H1 (cell line): ENCODE data around the gene NETO2. TPM values are rescaled to one million over a fixed set of nuclear protein-coding genes. Genes with fewer than 3 reads are reported as not detected.

Experiments used
- CTCF ChIA-PET: fragments of 300-600 bp; sonication (Branson Sonifier 250); formaldehyde crosslinking; loops from one replicate; lab custom pipeline; 2021; ENCODE audit not compliant: partially characterized antibody; lab: Charles Lee
- POLR2A ChIA-PET: fragments of 300-600 bp; sonication (Branson Sonifier 250); formaldehyde crosslinking; loops from one replicate; lab custom pipeline; 2021; ENCODE audit warnings: inconsistent platforms; ENCODE audit not compliant: partially characterized antibody; lab: Charles Lee
- DNase-seq, 2 experiments: peaks; one replicate each; pipeline versions ENCODE4 v3.0.0 to v3.0.0-alpha.2; 2010 to 2022; ENCODE audit warnings: low spot score in 2 of 2, low read depth in 1 of 2, mixed read lengths in 1 of 2
- FAIRE-seq: peaks from 2 replicates; lab custom pipeline; 2011; peaks lifted over from hg19 to GRCh38; lab: Jason Lieb, UNC
- H2AFZ ChIP-seq: 2 replicates; pipeline ENCODE4 v1.8.1; 2012; ENCODE audit warnings: low read length, inconsistent platforms
- H2AK5ac ChIP-seq: 2 replicates; pipeline ENCODE4 v1.6.1; 2013; ENCODE audit warnings: low read depth, low read length
- H2BK120ac ChIP-seq: replicated peaks from 2 replicates; pipeline ENCODE3; 2013; ENCODE audit warnings: low read depth, low read length, inconsistent platforms
- H2BK12ac ChIP-seq: 2 replicates; pipeline ENCODE4 v1.6.1; 2013; ENCODE audit warnings: low read depth, low read length
- H2BK15ac ChIP-seq: 2 replicates; pipeline ENCODE4 v1.6.1; 2013; ENCODE audit warnings: low read length
- H2BK20ac ChIP-seq: 2 replicates; pipeline ENCODE4 v1.6.1; 2013; ENCODE audit warnings: low read length
- H2BK5ac ChIP-seq: 2 replicates; pipeline ENCODE4 v1.6.1; 2013; ENCODE audit warnings: low read depth, low read length
- H3K14ac ChIP-seq: 2 replicates; pipeline ENCODE4 v1.6.1; 2013; ENCODE audit warnings: inconsistent platforms; ENCODE audit not compliant: insufficient read length
- H3K18ac ChIP-seq: 2 replicates; pipeline ENCODE4 v1.6.1; 2013; ENCODE audit warnings: low read length; ENCODE audit errors: extremely low read depth
- H3K23ac ChIP-seq: 2 replicates; pipeline ENCODE4 v1.6.1; 2013; ENCODE audit warnings: inconsistent platforms; ENCODE audit not compliant: insufficient read length
- H3K23me2 ChIP-seq: 2 replicates; pipeline ENCODE4 v1.6.1; 2013; ENCODE audit warnings: low read depth, low read length
- H3K27ac ChIP-seq: 2 replicates; pipeline ENCODE4 v1.6.1; 2011; ENCODE audit warnings: low read depth, low read length, inconsistent platforms
- H3K27me3 ChIP-seq, 4 experiments: replicated peaks in 1 of 4; 1 replicate in 1 of 4; 2 replicates in 3 of 4; pipeline versions ENCODE4 v1.6.1 to v1.8.1; 2011 to 2013; ENCODE audit warnings: low read length in 3 of 4, mild to moderate bottlenecking in 3 of 4, inconsistent platforms in 2 of 4, mixed read lengths in 2 of 4, moderate library complexity in 1 of 4; ENCODE audit not compliant: control insufficient read depth in 3 of 4, insufficient read depth in 3 of 4; ENCODE audit errors: extremely low read depth in 1 of 4
- H3K36me3 ChIP-seq, 4 experiments: 2 replicates each; pipeline versions ENCODE4 v1.6.1 to v1.8.1; 2011 to 2013; ENCODE audit warnings: mild to moderate bottlenecking in 4 of 4, low read length in 3 of 4, moderate library complexity in 2 of 4, control low read depth in 1 of 4, inconsistent platforms in 1 of 4; ENCODE audit not compliant: insufficient read depth in 4 of 4, control insufficient read depth in 2 of 4
- H3K4ac ChIP-seq: replicated peaks from 2 replicates; pipeline ENCODE3; 2013; ENCODE audit warnings: low read length, low read depth, mixed read lengths, inconsistent platforms; ENCODE audit not compliant: insufficient read length
- H3K4me1 ChIP-seq, 4 experiments: replicated peaks in 1 of 4; 1 replicate in 1 of 4; 2 replicates in 3 of 4; pipeline versions ENCODE4 v1.6.1 to v1.8.1; 2011 to 2013; ENCODE audit warnings: low read length in 3 of 4, inconsistent platforms in 2 of 4, mixed read lengths in 1 of 4; ENCODE audit not compliant: insufficient read depth in 4 of 4, control insufficient read depth in 3 of 4
- H3K4me2 ChIP-seq, 2 experiments: 2 replicates each; pipeline versions ENCODE4 v1.6.1 to v1.8.1; 2011 to 2013; ENCODE audit warnings: low read depth in 2 of 2, low read length in 2 of 2, control low read depth in 1 of 2, inconsistent platforms in 1 of 2, mild to moderate bottlenecking in 1 of 2; ENCODE audit not compliant: insufficient read depth in 1 of 2
- H3K4me3 ChIP-seq, 4 experiments: fragments of 200-600, 300-600 bp in 1 of 4; sonication (generic), shearing (Covaris generic), sonication (Bioruptor Twin) in 1 of 4; 2 replicates each; pipeline versions ENCODE4 v1.5.1 to v1.8.1; 2011 to 2016; ENCODE audit warnings: low read length in 4 of 4, low read depth in 3 of 4, control low read depth in 2 of 4, inconsistent platforms in 2 of 4, mild to moderate bottlenecking in 2 of 4, mixed read lengths in 1 of 4, moderate library complexity in 1 of 4; ENCODE audit not compliant: insufficient read depth in 2 of 4; ENCODE audit errors: extremely low read depth in 1 of 4
- H3K56ac ChIP-seq: replicated peaks from 2 replicates; pipeline ENCODE3; 2013; ENCODE audit warnings: low read depth, mild to moderate bottlenecking, mixed read lengths, low read length, inconsistent platforms; ENCODE audit not compliant: insufficient read length
- H3K79me1 ChIP-seq: 2 replicates; pipeline ENCODE4 v1.6.1; 2013; ENCODE audit warnings: low read depth, low read length, control low read depth
- H3K79me2 ChIP-seq, 2 experiments: 2 replicates each; pipeline versions ENCODE4 v1.6.1 to v1.8.1; 2012 to 2013; ENCODE audit warnings: low read length in 2 of 2, mild to moderate bottlenecking in 2 of 2, inconsistent platforms in 1 of 2; ENCODE audit not compliant: insufficient read depth in 2 of 2, control insufficient read depth in 1 of 2
- H3K9ac ChIP-seq, 4 experiments: replicated peaks in 1 of 4; 1 replicate in 1 of 4; 2 replicates in 3 of 4; pipeline versions ENCODE4 v1.6.1 to v1.8.1; 2011 to 2013; ENCODE audit warnings: low read depth in 3 of 4, low read length in 3 of 4, control low read depth in 2 of 4, mild to moderate bottlenecking in 2 of 4, moderate library complexity in 2 of 4, inconsistent platforms in 1 of 4; ENCODE audit errors: extremely low read depth in 1 of 4
- H3K9me3 ChIP-seq, 2 experiments: 2 replicates each; pipeline versions ENCODE4 v1.6.1 to v1.8.1; 2012 to 2013; ENCODE audit warnings: mild to moderate bottlenecking in 2 of 2, moderate library complexity in 2 of 2, control low read depth in 1 of 2, inconsistent platforms in 1 of 2, low read depth in 1 of 2, low read length in 1 of 2, mixed read lengths in 1 of 2; ENCODE audit not compliant: insufficient read depth in 2 of 2
- H4K20me1 ChIP-seq, 2 experiments: replicated peaks in 1 of 2; 2 replicates each; pipeline versions ENCODE3 to v1.8.1; 2011 to 2013; ENCODE audit warnings: inconsistent platforms in 2 of 2, low read length in 2 of 2, mild to moderate bottlenecking in 1 of 2; ENCODE audit not compliant: insufficient read depth in 2 of 2, control insufficient read depth in 1 of 2
- H4K5ac ChIP-seq: 2 replicates; pipeline ENCODE4 v1.6.1; 2013; ENCODE audit warnings: low read length, low read depth, mixed read lengths, inconsistent platforms; ENCODE audit not compliant: insufficient read length
- H4K8ac ChIP-seq: 2 replicates; pipeline ENCODE4 v1.8.0; 2013; ENCODE audit warnings: mild to moderate bottlenecking, moderate library complexity, low read length, inconsistent platforms; ENCODE audit not compliant: insufficient read depth; ENCODE audit errors: extremely low read depth
- H4K91ac ChIP-seq: replicated peaks from 2 replicates; pipeline ENCODE3; 2013; ENCODE audit warnings: low read length, mixed read lengths, inconsistent platforms; ENCODE audit not compliant: insufficient read length
- ATF2 ChIP-seq: IDR thresholded peaks from 2 replicates; pipeline ENCODE4 v1.6.1; 2012; ENCODE audit warnings: low read length, inconsistent platforms
- ATF3 ChIP-seq: IDR thresholded peaks from 2 replicates; pipeline ENCODE4 v1.6.1; 2011; ENCODE audit warnings: low read depth, mild to moderate bottlenecking, low read length; ENCODE audit not compliant: insufficient read depth
- BRCA1 ChIP-seq: IDR thresholded peaks from 2 replicates; pipeline ENCODE4 v1.6.1; 2012; ENCODE audit warnings: low read depth, low read length, improper control_type of control experiment
- CREB1 ChIP-seq: IDR thresholded peaks from 2 replicates; pipeline ENCODE4 v1.6.1; 2012; ENCODE audit warnings: inconsistent platforms
- KDM1A ChIP-seq: fragments of 200-600, 300-600 bp; sonication (generic); IDR thresholded peaks from 2 replicates; pipeline ENCODE4 v1.7.1; 2016; ENCODE audit warnings: mild to moderate bottlenecking, low read length, borderline replicate concordance
- RXRA ChIP-seq: IDR thresholded peaks from 2 replicates; pipeline ENCODE4 v1.6.1; 2011; ENCODE audit warnings: low read depth, mild to moderate bottlenecking, low read length, moderate library complexity; ENCODE audit not compliant: insufficient read depth
- SIX5 ChIP-seq: IDR thresholded peaks from 2 replicates; pipeline ENCODE4 v1.6.1; 2011; ENCODE audit warnings: mild to moderate bottlenecking, low read depth, low read length
- SP1 ChIP-seq: IDR thresholded peaks from 2 replicates; pipeline ENCODE4 v1.6.1; 2011; ENCODE audit warnings: low read depth, low read length
- SP2 ChIP-seq: IDR thresholded peaks from 2 replicates; pipeline ENCODE4 v1.6.1; 2012; ENCODE audit warnings: mild to moderate bottlenecking, low read length, inconsistent platforms
- TAF1 ChIP-seq: IDR thresholded peaks from 2 replicates; pipeline ENCODE4 v1.6.1; 2011; ENCODE audit warnings: mild to moderate bottlenecking, low read depth, low read length
- USF2 ChIP-seq: IDR thresholded peaks from 2 replicates; pipeline ENCODE4 v1.6.1; 2011; ENCODE audit warnings: low read length, improper control_type of control experiment
- YY1 ChIP-seq: IDR thresholded peaks from 2 replicates; pipeline ENCODE4 v1.6.1; 2011; ENCODE audit warnings: low read depth, mild to moderate bottlenecking, low read length
- WGBS, 2 experiments: shearing (Covaris generic) in 1 of 2; methylation state at CpG; one replicate each; pipeline versions ENCODE4 v1.1.6 to v1.1.7; 2013 to 2015; ENCODE audit warnings: low lambda C conversion rate in 2 of 2, mixed read lengths in 2 of 2, inconsistent platforms in 1 of 2, low coverage in 1 of 2, missing lambda C conversion rate in 1 of 2; ENCODE audit not compliant: insufficient replicate concordance in 2 of 2, insufficient coverage in 1 of 2, insufficient read length in 1 of 2; ENCODE audit errors: extremely low coverage in 1 of 2, missing lambda C conversion rate in 1 of 2; 5-methylcytosine and 5-hydroxymethylcytosine counted together
- polyA plus RNA-seq, 7 experiments: library from polyadenylated mRNA; depleted of rRNA in 3 of 7; stranded (reverse) in 5 of 7; unstranded in 2 of 7; fragments of >200 nt in 5 of 7; fragments of 200-250 nt in 2 of 7; gene quantifications; 1 replicate in 5 of 7; 2 replicates in 1 of 7; 4 replicates in 1 of 7; pipeline versions ENCODE4 v1.2.1 to v1.2.3, GENCODE V29; 2011 to 2013; ENCODE audit warnings: missing spikeins in 2 of 7, mixed read lengths in 2 of 7
- total RNA-seq: library from RNA; stranded (reverse); fragmentation: NEBNext Ultra II Directional; extraction: Animal tissue kit (Norgen Biotek cat#: 25700); gene quantifications from 2 replicates; pipeline ENCODE4 v1.2.1, GENCODE V29; 2021

NETO2 gene
- total and polyA plus RNA-seq, 2 of the 8 experiments (the other 6 are each of a cell fraction or from before 2014, with no cell fraction given): 9.4 to 12.5 TPM

- H3K4ac ChIP-seq: no peak overlapping the region
- no peak overlapping the region for H2BK5ac ChIP-seq
- WGBS, 2 experiments: 95% methylated on average over 4 of the region's 4 CpGs; no CpG with 5 or more reads in 1 of the 2 experiments
- H2BK15ac ChIP-seq: no peak overlapping the region
- ChIA-PET POLR2A (no interaction called here), CTCF (interaction anchor here (0.9 to 2.5 kb wide), 4 partner anchors 11 to 95 kb away, joined by 3 to 19 read pairs (median 6); partner anchors contain the start of gene NETO2)
- H3K79me2 ChIP-seq: no peaks in the 10 kb centered on the region
- H4K8ac ChIP-seq: no peak overlapping the region
- no peak overlapping the region for H2BK120ac ChIP-seq
- no peak overlapping the region for H2BK12ac ChIP-seq
- no peak overlapping the region for H3K27ac ChIP-seq
- no peaks in the 10 kb centered on the region for H3K36me3 ChIP-seq
- H4K91ac ChIP-seq: no peak overlapping the region
- no peak overlapping the region for H4K5ac ChIP-seq
- no peak overlapping the region for H3K4me2 ChIP-seq
- H3K9me3 ChIP-seq: no peaks in the 10 kb centered on the region
- H3K23ac ChIP-seq: no peak overlapping the region
- H4K20me1 ChIP-seq: no peaks in the 10 kb centered on the region
- no peak overlapping the region for H2AK5ac ChIP-seq
- H3K4me3 ChIP-seq: no peak overlapping the region
- no peaks in the 10 kb centered on the region; the same call in 1 of the 2 replicates for H3K23me2 ChIP-seq
- H3K18ac ChIP-seq: no peak overlapping the region
- no peak overlapping the region for H3K56ac ChIP-seq
- no peaks in the 10 kb centered on the region for H3K27me3 ChIP-seq
- H3K14ac ChIP-seq: no peak overlapping the region
- no peak overlapping the region for H2AFZ ChIP-seq
- H3K79me1 ChIP-seq: no peaks in the 10 kb centered on the region
- H3K4me1 ChIP-seq: no peaks in the 10 kb centered on the region
- H3K9ac ChIP-seq: no peak overlapping the region
- DNase-seq (no peak), FAIRE-seq (no peak)
- H2BK20ac ChIP-seq: no peak overlapping the region
- no peak for TF ChIP-seq SIX5
- TF ChIP-seq TAF1: no peak
- TF ChIP-seq SP1: no peak
- no peak for TF ChIP-seq SP2
- TF ChIP-seq BRCA1: no peak
- TF ChIP-seq ATF2: no peak
- no peak for TF ChIP-seq KDM1A
- no peak for TF ChIP-seq ATF3
- TF ChIP-seq USF2: no peak
- TF ChIP-seq RXRA: no peak
- TF ChIP-seq CREB1: no peak
- TF ChIP-seq YY1: no peak
Observed at GRCh38 chr16:47161464-47161863, 17.7 kb upstream of the NETO2 start.
